Measurements from ENCODE around the gene PANK4.

PANK4 gene

GRCh38 chr1:2561898-2562895 is 35.8 kb upstream of the PANK4 start:
- H3K4me3 ChIP-seq (ENCODE audit: control insufficient read depth, low read depth, low read length) = no peak overlapping the region
- no peak for DNase-seq (ENCODE audit: low read depth)
- TF ChIP-seq, protein P1, sequence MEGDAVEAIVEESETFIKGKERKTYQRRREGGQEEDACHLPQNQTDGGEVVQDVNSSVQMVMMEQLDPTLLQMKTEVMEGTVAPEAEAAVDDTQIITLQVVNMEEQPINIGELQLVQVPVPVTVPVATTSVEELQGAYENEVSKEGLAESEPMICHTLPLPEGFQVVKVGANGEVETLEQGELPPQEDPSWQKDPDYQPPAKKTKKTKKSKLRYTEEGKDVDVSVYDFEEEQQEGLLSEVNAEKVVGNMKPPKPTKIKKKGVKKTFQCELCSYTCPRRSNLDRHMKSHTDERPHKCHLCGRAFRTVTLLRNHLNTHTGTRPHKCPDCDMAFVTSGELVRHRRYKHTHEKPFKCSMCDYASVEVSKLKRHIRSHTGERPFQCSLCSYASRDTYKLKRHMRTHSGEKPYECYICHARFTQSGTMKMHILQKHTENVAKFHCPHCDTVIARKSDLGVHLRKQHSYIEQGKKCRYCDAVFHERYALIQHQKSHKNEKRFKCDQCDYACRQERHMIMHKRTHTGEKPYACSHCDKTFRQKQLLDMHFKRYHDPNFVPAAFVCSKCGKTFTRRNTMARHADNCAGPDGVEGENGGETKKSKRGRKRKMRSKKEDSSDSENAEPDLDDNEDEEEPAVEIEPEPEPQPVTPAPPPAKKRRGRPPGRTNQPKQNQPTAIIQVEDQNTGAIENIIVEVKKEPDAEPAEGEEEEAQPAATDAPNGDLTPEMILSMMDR (conservative IDR thresholded peaks at IDR 0.05; ENCODE audit: control insufficient read depth, insufficient read depth, low read depth, low read length) = peak; percentile 28

GRCh38 chr1:2561446-2561845 is 35.0 kb upstream of the PANK4 start:
- DNase-seq (ENCODE audit: low read depth) = no peak
- TF ChIP-seq, protein P1 (conservative IDR thresholded peaks at IDR 0.05; ENCODE audit: control insufficient read depth, insufficient read depth, low read depth, low read length) = no peak
- no peak overlapping the region for H3K4me3 ChIP-seq (ENCODE audit: control insufficient read depth, low read depth, low read length)

DNA sequence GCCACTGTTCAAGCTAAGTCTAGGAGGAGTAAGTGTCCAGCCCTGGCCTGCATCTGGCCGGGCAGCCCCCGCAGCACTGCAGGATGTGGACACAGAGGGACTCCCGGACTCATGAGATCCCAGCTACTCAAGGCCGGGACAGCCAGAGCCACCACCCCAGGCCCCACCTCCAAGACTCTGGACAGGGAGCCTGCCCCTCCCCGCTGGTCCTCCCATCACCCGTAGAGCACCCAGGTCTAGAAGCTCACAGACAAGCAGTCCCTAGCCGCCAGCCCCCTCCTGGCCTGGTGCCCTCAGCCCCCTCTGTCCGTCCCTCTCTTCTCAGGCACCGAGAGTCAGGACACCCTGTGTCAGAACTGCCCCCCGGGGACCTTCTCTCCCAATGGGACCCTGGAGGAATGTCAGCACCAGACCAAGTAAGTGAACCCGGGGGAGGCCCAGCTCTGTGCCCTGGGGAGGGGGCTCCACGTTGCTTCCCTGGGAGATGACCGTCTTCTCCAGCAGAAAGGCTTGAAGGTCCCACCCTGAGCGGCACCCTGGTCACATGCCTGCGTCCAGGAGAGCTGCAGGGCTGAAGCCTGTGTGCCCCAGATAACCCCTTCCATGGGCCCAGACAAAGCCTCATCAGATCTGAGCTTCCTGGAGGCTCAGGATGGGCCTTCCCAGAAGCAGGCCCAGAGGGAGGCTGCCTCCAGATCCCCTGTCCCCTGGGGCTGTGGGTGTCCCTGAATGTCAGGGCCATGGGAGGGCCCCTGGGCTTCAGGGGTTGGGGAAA is 34.1 kb upstream of the PANK4 start:
- no peak overlapping the region for H3K4me3 ChIP-seq (ENCODE audit: control insufficient read depth, low read depth, low read length)
- DNase-seq (ENCODE audit: low read depth) = no peak
- TF ChIP-seq, protein P1 (conservative IDR thresholded peaks at IDR 0.05; ENCODE audit: control insufficient read depth, insufficient read depth, low read depth, low read length) = no peak

- TF ChIP-seq, protein P1 (conservative IDR thresholded peaks at IDR 0.05; ENCODE audit: control insufficient read depth, insufficient read depth, low read depth, low read length) = no peak
- H3K4me3 ChIP-seq (ENCODE audit: control insufficient read depth, low read depth, low read length) = no peak overlapping the region
- no peak for DNase-seq (ENCODE audit: low read depth)
Measured at GRCh38 chr1:2559509-2560298, 33.3 kb upstream of the PANK4 start.

GRCh38 chr1:2558861-2559260 is 32.5 kb upstream of the PANK4 start:
- no peak overlapping the region for H3K4me3 ChIP-seq (ENCODE audit: control insufficient read depth, low read depth, low read length)
- TF ChIP-seq, protein P1 (conservative IDR thresholded peaks at IDR 0.05; ENCODE audit: control insufficient read depth, insufficient read depth, low read depth, low read length) = no peak
- no peak for DNase-seq (ENCODE audit: low read depth)

DNA sequence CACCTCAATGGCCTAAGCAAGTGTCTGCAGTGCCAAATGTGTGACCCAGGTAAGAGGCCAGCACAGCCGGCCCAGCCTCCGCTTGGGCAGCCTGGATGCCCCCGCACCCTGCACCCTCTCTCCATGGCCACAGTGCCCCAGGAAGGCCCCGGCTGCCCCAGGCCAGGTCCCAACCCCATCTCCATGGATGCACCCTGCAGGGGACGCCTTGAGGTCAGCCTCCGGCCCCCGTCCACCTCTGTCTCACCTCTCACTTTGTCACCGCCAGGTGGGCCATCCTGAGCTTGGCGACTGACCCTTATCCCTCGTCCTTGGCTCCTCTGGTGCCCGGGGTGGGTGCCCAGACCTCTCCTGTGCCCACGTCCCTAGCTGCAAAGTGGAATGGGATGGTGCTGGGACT is 32.0 kb upstream of the PANK4 start:
- no peak for DNase-seq (ENCODE audit: low read depth)
- H3K4me3 ChIP-seq (ENCODE audit: control insufficient read depth, low read depth, low read length) = no peak overlapping the region
- TF ChIP-seq, protein P1 (conservative IDR thresholded peaks at IDR 0.05; ENCODE audit: control insufficient read depth, insufficient read depth, low read depth, low read length) = no peak
